ENCODE results near the gene NAA40. TPM values are rescaled to one million over a fixed set of nuclear protein-coding genes. Genes with fewer than 3 reads are reported as not detected.
A peak's percentile ranks its signal among the peaks of the same experiment; 100 is the strongest.

Gene NAA40
- polyA plus RNA-seq (ENCODE audit: insufficient read length in 3 of 3), result 10 to 100 TPM; 28.1 to 46.4 (median 42.4) TPM
- long read RNA-seq, donor 1, partial matches to known transcripts, result 0 of 6 reads
- long read RNA-seq, donor 1, other reads (novel, unspliced or antisense), result 0 of 6 reads
- long read RNA-seq, donor 2, partial matches to known transcripts, result 0 of 7 reads
- long read RNA-seq, donor 2, other reads (novel, unspliced or antisense), result 0 of 7 reads
- long read RNA-seq, donor 3, transcript NAA40-202 (8 exons, 3,664 nt), result major isoform, 5 of 6 reads
- long read RNA-seq, donor 3, partial matches to known transcripts, result 0 of 6 reads
- long read RNA-seq, donor 3, other reads (novel, unspliced or antisense), result 0 of 6 reads
- long read RNA-seq, donor 4, full-length matches to known transcripts, result 4 of 26 reads
- long read RNA-seq, donor 4, partial matches to known transcripts, result 22 of 26 reads
- long read RNA-seq, donor 4, other reads (novel, unspliced or antisense), result 0 of 26 reads
- long read RNA-seq, donor 5, partial matches to known transcripts, result 0 of 2 reads
- long read RNA-seq, donor 5, other reads (novel, unspliced or antisense), result 0 of 2 reads
- long read RNA-seq, donor 6, full-length matches to known transcripts, result 4 of 4 reads
- long read RNA-seq, donor 6, partial matches to known transcripts, result 0 of 4 reads
- long read RNA-seq, donor 6, other reads (novel, unspliced or antisense), result 0 of 4 reads
- long read RNA-seq, donor 7, full-length matches to known transcripts, result 6 of 6 reads
- long read RNA-seq, donor 7, partial matches to known transcripts, result 0 of 6 reads
- long read RNA-seq, donor 7, other reads (novel, unspliced or antisense), result 0 of 6 reads
- long read RNA-seq, donor 8, partial matches to known transcripts, result 0 of 1 reads
- long read RNA-seq, donor 8, other reads (novel, unspliced or antisense), result 0 of 1 reads
- long read RNA-seq, donor 9, full-length matches to known transcripts, result 13 of 36 reads
- long read RNA-seq, donor 9, partial matches to known transcripts, result 23 of 36 reads
- long read RNA-seq, donor 9, other reads (novel, unspliced or antisense), result 0 of 36 reads
- long read RNA-seq, donor 10, full-length matches to known transcripts, result 9 of 9 reads
- long read RNA-seq, donor 10, partial matches to known transcripts, result 0 of 9 reads
- long read RNA-seq, donor 10, other reads (novel, unspliced or antisense), result 0 of 9 reads
- long read RNA-seq, donor 11, partial matches to known transcripts, result 0 of 3 reads
- long read RNA-seq, donor 11, other reads (novel, unspliced or antisense), result 0 of 3 reads
- long read RNA-seq, donor 12, full-length matches to known transcripts, result 23 of 28 reads
- long read RNA-seq, donor 12, partial matches to known transcripts, result 5 of 28 reads
- long read RNA-seq, donor 12, other reads (novel, unspliced or antisense), result 0 of 28 reads
- long read RNA-seq, donor 13, full-length matches to known transcripts, result 4 of 11 reads
- long read RNA-seq, donor 13, partial matches to known transcripts, result 7 of 11 reads
- long read RNA-seq, donor 13, other reads (novel, unspliced or antisense), result 0 of 11 reads
- long read RNA-seq, donor 14, result 0 reads
- long read RNA-seq, donor 15, full-length matches to known transcripts, result 9 of 9 reads
- long read RNA-seq, donor 15, partial matches to known transcripts, result 0 of 9 reads
- long read RNA-seq, donor 15, other reads (novel, unspliced or antisense), result 0 of 9 reads
- long read RNA-seq, donor 16, partial matches to known transcripts, result 0 of 5 reads
- long read RNA-seq, donor 16, other reads (novel, unspliced or antisense), result 0 of 5 reads

DNA sequence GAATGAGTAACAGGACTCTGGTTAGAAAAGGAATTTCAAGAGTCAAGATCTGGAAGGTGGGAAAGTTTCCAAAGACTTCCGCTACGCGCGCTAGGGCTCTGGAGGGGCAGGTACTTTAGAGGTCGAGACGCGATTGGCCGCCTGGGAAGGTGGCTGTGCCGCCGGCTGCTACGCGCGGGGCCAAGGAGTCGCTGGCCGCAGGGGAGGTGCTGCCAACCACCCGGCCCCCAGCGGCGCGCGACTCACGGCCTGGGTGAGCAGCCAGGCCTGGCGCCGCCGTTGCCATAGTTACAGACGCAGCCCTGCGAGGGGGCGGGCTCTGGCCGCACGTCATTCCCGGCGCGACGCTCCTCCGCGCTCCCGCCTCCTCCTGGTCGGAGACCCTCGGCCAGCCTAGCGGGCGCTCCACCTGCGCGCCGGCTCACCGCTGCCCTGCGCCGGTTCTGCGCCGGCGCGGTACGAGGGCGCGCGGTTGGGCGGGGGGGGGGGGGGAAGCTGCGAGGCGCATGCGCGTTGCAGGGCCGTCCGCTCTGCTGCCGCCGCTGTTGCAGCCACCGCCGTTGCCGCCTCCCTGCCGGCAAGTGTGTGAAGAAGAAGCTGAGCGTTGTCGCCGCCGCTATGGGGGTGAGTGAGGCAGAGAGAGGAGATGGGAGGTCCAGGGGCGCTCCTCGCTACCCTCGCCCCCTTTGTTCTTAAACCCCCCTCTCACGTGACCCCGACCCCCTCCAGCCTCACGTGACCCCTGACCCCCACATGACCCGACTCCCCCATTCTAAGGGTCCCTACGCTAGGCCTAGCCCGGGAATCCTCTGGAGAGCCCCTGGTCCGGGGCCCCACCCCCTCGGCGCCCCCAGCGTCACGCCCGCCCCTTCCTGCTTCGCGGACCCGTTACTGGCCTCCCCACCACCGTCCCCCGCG, at the start of gene NAA40:
NAA40 (plus strand) TSS at position 524 of the 918 bp plus-strand sequence; CDS start at position 619, 95 bp downstream.
- DNase-seq, result peak; percentile 95

DNA sequence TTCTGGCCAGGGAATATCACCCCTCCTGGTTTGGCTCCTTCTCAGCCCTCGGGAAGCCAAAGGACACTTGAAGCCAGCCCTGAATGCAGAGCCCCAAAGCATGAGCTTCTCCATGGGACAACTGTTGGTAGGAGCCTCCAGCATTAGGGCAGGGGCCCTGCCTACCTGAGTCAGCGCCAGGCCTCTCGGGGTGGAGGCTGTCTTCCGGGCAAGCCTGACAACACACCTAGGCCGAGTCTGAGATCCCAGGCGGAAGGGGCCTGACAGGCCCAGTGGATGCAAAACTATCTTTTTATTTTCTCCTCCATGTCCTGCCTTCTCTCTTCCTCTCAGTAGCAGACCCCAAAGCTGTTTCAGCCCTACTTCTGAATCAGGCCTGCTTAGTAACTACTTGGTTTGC, 49.5 kb upstream of the NAA40 start:
- DNase-seq, result no peak

DNA sequence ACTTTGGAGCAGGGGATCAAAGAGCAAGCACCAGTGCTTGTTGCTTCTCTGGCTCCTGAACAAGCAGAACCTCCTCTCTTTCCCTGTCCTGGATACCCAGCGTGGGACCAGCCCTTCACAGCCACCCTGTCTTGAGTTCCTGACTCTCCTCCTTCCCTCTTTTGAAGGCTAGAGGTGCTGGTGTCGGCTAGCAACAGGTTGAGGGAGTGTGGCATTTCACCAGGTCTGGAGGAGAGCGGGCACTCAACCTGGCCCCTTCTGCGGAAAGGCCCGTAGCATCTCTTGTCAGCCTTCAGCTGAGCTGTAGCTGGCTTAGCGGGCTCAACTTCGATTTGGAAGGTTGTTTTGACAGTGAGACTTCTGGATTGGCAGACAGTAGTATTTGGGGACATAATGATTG, 48.4 kb upstream of the NAA40 start:
- DNase-seq, result no peak

- DNase-seq, result no peak
Observed at GRCh38 chr11:63892228-63892627, 46.6 kb upstream of the NAA40 start.

DNA sequence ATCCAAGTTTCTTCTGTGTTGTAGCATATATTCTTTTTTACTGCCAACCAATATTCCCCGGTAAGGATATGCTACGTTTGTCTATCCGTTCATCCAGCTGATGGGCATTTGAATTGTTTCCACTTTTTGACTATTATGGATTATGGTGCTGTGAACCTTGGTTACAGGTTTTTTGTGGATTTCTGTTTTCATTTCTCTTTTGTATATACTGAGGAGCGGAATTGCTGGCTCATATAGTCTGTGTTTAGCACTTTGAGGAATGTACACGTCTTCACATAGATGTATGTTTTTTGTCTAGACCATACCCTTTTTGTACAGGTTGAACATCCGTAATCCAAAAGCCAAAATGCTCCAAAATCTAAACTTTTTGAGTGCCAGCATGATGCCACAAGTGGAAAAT, 45.4 kb upstream of the NAA40 start:
- DNase-seq, result no peak

DNA sequence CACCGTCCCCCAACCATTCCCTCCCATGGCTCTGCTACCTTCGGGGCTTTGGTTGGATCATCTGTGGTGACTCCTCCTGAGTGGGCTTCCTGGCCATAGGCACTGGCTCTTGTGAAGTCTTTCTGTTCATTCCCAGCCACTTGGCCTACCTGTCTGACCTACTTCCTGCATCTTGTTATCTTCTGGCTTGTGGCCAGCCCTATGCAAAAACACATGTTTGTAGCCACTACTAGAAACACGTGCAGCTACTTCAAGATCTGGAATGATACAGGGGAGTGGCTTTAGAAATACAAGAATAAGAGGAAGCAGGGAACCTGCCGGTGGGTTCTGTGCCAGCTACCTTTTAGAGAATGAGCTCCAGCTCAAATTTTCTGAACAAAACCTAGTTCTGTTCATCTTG, 42.7 kb upstream of the NAA40 start:
- DNase-seq, result no peak

DNA sequence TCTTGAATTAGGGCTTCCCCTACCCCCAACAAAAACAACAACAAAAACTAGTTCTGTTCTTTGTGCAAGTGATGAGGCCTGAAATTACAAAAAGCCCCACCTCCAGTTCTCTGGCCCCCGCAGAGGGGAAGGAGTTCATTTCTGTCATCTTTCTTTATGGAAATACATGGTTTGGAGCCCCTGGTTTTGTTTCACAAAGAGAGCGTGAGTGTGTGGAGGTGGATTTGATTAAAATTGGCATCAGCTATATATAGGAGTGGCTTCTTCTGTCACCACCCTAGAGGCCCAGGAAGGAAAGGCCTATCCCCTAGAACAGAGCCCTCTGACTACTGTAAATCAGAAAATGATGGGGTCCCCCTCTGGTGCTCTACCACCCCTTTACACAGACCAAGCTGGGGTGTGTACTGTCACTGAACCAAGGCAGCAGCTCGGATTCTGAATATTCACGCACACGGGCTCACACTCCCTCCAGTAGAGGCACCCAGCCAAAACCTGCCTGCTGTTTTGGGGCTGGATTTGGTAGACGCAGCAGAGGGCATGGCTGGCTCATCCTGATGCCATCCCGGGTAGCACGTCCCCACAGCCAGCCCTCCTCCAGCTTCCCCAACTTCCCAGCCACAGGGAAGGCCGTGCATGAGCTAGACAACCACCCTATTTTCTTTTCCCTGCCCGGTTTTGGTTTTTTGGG, 41.2 kb upstream of the NAA40 start:
- no peak for DNase-seq

DNA sequence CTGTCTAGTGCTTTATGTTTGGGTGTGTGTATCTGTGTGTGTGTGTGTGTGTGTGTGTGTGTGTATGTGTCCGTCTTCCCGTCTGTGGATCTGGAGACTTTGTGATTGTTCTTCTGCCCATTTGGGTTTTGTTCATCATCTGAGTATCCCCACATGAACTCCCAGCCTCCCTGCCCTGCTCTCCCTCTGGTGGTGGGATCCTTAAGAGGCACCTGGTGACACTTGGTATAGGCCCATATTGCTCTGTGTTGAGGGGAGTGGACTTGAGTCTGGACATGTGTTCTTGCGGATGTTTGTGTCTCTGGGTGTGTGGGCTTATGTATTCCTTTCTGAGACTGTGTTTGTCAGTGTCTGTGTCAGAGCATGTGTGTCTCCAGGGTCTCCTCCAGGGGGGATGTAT, 37.1 kb upstream of the NAA40 start:
- DNase-seq, result no peak

DNA sequence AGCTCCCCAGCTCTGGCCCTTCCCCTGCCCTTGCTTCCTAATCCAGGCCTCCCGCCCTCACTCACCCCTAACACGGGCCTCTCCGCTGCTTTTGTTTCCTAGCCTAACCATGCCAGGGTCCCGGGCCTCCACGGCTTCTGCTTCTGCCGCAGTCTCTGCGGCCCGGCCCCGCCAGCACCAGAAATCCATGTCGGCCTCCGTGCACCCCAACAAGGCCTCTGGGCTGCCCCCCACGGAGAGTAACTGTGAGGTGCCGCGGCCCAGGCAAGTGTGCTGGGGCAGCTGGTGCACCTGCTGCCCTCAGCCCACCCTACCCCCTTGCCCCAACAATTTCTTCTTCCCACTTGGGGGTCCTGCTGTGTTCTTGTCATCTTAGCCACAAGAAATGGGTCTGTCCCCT, 34.9 kb upstream of the NAA40 start:
- DNase-seq, result no peak

DNA sequence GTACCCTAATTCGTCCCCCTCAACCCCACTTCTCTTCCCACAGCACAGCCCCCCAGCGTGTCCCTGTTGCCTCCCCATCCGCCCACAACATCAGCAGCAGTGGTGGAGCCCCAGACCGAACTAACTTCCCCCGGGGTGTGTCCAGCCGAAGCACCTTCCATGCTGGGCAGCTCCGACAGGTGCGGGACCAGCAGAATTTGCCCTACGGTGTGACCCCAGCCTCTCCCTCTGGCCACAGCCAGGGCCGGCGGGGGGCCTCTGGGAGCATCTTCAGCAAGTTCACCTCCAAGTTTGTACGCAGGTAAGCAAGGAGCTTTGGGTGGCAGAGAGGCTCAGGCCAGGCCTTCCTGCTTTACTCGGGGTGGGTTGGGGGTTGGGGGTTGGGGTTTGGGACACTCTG, 34.1 kb upstream of the NAA40 start:
- no peak for DNase-seq

GRCh38 chr11:63905179-63905578, 33.6 kb upstream of the NAA40 start:
- no peak for DNase-seq

GRCh38 chr11:63906087-63906486, 32.7 kb upstream of the NAA40 start:
- DNase-seq, result no peak

DNA sequence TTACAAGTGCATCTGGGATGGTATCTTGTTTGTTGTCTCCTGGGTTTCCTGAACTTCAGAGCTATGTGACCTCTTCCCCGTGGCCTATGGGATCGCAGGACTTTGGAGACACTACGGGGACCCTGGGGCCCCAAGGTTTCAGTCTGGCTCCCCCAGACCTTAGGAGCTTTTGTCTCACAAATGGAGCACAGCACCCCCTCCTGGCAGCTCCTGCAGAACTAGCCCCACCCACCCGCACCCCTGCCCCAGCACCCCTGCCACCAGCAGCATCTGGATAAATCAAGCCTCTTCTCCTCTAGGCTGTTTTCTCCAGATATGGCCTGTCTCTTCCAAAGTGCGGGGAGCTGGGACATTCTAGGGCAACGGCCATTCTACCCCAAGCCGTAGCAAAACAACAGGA, 32.2 kb upstream of the NAA40 start:
- no peak for DNase-seq

DNA sequence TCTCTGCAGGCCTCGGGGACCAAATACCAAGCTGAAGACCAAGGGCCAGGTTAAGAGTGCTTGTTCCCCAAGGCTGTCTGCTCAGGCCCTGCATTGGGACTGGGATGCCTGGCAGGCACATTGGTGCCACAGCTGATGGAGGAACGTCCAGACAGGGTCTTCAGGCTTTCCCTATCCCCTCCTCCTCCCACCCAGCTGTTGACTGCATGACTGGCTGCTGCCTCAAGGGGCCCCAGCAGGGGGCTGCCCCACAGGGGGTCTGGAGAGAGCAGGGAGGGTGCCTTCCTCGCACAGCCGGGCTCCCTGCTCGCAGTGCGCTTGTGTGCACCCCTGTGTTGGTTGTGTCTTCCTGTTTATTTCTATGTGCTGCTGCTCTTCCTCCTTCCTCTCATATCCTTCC, 31.7 kb upstream of the NAA40 start:
- no peak for DNase-seq

GRCh38 chr11:63907808-63908530, 30.8 kb upstream of the NAA40 start:
- no peak for DNase-seq

GRCh38 chr11:63908631-63909401, 30.0 kb upstream of the NAA40 start:
- DNase-seq, result no peak

DNA sequence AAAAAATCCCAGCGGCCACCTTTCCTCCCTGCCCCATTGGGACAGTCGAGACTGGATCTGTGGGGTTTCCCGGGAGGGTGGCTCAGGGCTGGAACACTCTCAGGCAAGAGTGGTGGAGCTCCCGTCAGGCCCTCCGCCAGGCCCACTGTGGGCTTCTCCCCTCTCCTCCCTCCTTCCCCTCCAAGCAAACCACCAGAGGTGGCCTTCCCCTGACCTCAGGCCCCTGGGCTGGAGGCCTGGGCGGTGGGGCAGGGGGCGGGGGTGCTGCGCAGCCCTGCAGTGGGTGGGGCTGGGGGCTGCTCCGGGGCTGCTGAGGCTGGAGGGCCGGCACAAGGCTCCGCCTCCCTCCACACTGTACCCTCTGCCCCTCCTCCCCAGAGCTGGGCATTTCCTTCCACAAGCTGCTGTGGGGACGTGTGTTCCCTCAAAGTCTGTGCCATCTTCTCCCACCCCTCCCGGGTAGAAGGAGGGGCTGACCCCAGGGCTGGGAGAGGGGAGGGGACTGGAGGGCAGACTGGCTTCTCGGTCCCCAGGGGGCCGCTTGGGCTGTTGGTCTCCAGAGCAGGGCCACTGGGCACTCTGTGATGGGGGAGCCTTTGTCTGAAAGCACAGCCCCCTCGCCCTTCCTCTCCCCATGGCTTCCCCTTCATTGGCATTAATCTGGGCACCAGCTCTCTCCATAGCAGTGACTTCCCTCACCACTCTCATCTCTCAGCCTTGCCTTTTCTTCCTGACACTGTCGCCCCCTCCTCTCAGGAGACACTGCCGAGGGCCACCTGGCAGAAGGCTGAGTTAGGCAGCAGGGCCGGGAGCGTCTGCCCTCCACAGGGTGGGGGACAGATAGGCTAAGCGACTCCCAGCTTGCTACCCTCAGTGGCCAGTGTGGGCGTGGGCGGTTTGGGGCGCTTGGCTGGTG, 29.0 kb upstream of the NAA40 start:
- DNase-seq, result no peak
